Measurements from ENCODE around the gene ENTPD1.

The ENTPD1 gene

DNA sequence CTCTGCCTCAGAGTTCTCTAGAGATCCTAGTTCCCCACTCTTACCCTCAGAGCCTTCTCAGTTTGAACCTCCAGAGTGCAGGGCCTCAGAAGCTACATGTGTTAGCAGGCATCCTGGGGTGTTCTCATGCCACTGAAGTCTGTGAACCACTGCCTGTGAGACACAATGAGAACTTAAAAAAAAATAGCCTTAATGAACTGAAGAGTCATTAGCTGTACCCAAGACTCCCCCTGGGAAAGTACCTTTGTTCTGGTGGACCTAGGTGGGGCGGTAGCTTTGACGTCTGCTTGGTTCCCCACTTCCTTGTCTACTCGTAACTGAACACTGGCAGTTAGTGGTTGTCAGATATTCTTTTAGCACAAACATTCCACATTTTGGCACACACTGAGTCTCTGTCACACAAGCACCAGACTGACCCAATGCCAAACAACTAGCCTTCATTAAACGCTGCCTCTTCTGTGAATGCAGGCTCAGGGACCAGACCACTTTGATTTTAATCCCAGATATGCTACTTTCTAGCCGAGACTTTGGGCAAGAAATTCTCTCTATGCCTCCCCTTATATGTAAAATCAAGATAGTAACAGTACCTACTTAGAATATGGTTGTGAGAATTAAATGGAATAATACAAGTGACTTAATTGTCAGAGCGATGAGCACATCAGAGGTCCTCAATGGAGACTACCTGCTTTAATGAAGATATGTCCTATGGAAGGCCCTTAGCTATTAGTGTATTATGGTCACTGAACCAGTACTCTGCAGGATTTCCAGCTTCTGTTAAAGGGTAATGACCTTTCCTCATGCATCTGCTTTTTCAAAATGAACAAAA, 76.5 kb downstream of the ENTPD1 start:
- no peak for DNase-seq (ENCODE audit: low read depth)

- DNase-seq (ENCODE audit: low read depth) = no peak
Measured at GRCh38 chr10:95833042-95833610, 77.2 kb downstream of the ENTPD1 start.

DNA sequence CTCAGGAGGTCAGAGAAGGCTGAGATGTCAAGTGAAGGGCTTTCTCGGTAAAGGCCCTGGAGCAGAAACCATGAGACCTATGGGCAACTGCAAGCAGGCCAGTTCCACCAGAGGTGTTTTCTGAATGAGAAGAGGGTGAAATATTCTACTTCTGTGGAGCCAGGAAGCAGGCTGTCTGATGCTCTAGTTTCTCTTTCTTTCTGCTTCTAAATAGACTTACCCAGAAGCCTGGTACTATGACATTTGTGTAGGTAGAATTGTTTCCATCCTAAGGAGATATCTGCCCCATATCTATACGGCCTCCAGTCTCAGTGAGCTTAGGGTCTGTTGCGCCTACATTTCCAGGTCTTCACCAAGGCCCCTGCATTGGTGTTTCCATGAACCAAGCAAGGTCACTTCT, 78.4 kb downstream of the ENTPD1 start:
- DNase-seq (ENCODE audit: low read depth) = no peak

- DNase-seq (ENCODE audit: low read depth) = no peak
Measured at GRCh38 chr10:95835149-95835860, 79.3 kb downstream of the ENTPD1 start.

GRCh38 chr10:95835911-95836310, 79.9 kb downstream of the ENTPD1 start:
- DNase-seq (ENCODE audit: low read depth) = no peak

DNA sequence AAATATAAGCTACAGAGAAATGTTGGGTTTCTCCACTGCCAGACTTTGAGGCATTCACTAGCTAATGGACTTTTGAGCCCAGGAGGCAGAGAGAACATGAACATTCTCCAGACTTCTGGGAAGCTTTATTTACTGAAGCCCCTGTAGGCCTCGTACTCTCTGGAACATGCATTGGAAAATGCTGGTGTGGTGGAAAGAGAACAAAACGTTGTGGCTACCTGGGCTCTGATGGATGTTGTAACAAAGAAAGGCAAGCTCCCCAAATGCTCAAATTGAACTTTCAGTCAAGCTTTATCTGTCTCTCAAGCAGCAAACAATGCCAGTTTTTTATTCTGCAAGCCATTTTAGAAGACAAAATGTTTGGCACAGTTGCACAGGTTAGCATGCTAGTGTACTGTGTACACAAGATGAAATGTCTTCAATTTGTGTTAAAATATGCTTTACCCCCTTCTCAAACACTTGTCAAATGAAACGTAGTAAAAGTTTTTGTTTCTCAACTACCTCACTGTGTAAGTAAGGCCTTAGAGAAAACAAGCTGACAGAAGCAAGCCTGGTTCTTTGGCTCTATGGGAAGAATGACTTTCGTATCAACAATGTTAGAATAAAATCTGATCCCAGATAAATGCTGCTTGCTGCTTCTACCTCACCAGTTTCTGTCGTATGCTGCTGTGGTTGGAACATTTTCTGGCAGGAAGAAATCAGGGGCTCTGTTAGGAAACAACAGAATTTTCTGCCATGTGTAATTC, 80.8 kb downstream of the ENTPD1 start:
- DNase-seq (ENCODE audit: low read depth) = no peak

GRCh38 chr10:95837356-95837776, 81.4 kb downstream of the ENTPD1 start:
- no peak for DNase-seq (ENCODE audit: low read depth)

GRCh38 chr10:95837783-95838182, 81.8 kb downstream of the ENTPD1 start:
- DNase-seq (ENCODE audit: low read depth) = no peak

- no peak for DNase-seq (ENCODE audit: low read depth)
Measured at GRCh38 chr10:95840121-95840520, 84.2 kb downstream of the ENTPD1 start.

- no peak for DNase-seq (ENCODE audit: low read depth)
Measured at GRCh38 chr10:95840681-95841080, 84.7 kb downstream of the ENTPD1 start.

- DNase-seq (ENCODE audit: low read depth) = no peak
Measured at GRCh38 chr10:95841661-95842498, 85.9 kb downstream of the ENTPD1 start.

GRCh38 chr10:95845411-95845810, 89.4 kb downstream of the ENTPD1 start:
- no peak for DNase-seq (ENCODE audit: low read depth)

GRCh38 chr10:95847007-95847406, 91.0 kb downstream of the ENTPD1 start:
- no peak for DNase-seq (ENCODE audit: low read depth)

- DNase-seq (ENCODE audit: low read depth) = no peak
Measured at GRCh38 chr10:95848841-95849240, 92.9 kb downstream of the ENTPD1 start.

DNA sequence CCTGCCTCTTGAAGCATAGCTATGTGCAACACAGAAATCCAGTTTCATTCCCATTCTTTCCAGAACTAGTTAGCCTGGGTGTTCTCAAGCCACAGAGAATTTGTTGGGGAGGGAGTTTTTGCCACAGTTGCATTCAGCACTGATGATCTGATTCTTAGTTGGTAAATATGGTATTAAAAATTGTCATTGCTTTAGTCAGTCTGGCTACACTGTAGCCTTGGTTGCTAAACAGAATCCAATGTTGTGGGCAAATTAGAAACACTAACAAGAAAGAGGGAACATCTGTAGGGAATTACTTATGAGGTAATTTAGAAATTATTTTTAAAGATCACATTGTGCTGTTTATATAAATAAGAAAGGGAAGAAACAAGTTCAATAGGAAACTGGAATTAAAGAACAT, 94.8 kb downstream of the ENTPD1 start:
- no peak for DNase-seq (ENCODE audit: low read depth)

- no peak for DNase-seq (ENCODE audit: low read depth)
Measured at GRCh38 chr10:95860166-95860940, 104.4 kb downstream of the ENTPD1 start.

DNA sequence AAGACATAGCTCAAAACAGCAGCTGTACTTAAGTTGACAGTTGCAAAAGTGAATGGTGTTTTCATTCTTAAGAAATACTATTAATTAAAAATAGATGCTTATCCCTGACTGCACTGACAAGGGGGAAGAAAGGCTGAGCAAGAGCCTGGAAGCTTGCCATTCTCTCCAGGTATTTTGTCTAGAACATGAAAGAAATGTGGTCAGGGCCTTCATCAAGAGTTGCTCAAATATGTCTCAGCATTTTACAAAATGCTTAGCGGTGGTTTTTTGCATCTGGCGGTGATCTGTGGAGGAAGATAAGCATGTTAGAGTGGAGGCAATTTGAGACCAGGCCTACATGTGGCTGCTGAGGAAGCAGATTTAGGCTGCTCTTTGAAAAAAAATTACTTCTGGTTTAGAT, 105.4 kb downstream of the ENTPD1 start:
- no peak for DNase-seq (ENCODE audit: low read depth)

DNA sequence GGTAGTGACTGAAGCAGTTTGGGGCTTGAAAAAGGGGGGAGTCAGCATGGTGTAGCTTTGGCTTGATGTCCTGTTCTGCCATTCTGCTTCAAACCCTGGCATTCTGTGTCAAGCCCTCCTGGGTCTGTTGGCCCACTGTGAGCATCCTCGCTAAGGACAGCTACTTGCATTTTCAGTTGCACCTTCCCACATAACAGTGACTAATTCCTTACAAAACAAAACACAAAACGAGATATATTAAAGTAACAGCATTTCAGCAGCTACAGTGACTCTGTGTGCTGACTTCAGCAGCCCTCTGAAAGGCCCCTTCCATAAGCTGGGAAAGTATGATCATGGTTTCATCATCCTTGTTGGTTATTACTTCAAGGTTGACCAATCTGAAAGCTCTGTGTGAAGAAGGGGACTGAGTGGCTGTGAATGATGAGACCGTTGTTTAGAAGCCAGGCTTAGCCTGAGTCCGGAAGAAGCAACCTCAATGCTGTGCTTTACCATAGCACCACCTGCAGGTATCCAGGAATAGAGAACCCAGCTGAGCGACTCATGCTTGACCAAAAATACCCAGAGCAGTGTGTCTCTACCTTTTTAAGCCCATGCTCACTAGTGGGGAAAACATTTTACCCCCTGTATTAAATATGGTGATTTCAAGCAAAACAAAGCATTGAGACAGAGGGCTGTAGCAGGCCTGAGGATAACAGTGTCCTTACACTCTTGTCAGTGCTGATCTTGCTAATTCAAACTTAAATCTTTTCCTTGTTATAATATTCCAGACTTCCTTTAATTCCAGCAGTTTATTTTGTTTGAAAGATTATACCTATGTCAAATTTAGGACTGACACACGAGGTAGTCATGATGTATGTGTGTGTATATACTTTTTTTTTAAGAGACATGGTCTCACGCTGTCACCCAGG, 109.2 kb downstream of the ENTPD1 start:
- DNase-seq (ENCODE audit: low read depth) = no peak

GRCh38 chr10:95865814-95866466, 110.0 kb downstream of the ENTPD1 start:
- no peak for DNase-seq (ENCODE audit: low read depth)

Data from CMK (cell line).